Fibroblast of mammary gland (primary cell): ENCODE measurements around the gene SERINC2.

Experiments
- DNase-seq: peaks from one replicate; pipeline ENCODE4 v3.0.0-alpha.2; 2010; ENCODE audit warnings: low read depth
- H3K4me3 ChIP-seq: 2 replicates; pipeline ENCODE4 v1.5.1; 2011; ENCODE audit warnings: low read depth, mild to moderate bottlenecking, low read length, moderate library complexity; ENCODE audit not compliant: control insufficient read depth
- TF ChIP-seq, protein P1 (sequence below): conservative IDR thresholded peaks from 2 replicates; pipeline ENCODE4 v1.5.1; 2011; ENCODE audit warnings: low read depth, low read length, inconsistent platforms; ENCODE audit not compliant: control insufficient read depth, insufficient read depth

Gene SERINC2

DNA sequence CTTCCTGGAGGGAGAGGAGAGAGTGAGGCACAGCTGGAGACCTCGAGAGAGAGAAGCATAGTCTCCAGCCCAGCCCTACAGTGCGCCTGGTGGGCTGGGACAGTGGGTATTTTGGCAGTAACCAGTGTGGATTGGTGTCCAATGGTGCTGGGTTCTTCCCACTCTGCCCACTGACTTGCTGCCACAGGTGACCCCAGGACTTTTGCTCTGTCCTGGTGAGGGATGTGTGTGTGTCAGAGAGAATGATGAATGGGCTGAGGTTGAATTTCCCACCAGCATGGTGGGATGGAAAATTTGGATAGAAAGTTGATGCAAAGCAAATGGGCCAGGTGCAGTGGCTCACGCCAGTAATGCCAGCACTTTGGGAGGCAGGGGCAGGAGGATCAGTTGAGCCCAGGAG is 26.3 kb downstream of the SERINC2 start:
- TF ChIP-seq, protein P1, sequence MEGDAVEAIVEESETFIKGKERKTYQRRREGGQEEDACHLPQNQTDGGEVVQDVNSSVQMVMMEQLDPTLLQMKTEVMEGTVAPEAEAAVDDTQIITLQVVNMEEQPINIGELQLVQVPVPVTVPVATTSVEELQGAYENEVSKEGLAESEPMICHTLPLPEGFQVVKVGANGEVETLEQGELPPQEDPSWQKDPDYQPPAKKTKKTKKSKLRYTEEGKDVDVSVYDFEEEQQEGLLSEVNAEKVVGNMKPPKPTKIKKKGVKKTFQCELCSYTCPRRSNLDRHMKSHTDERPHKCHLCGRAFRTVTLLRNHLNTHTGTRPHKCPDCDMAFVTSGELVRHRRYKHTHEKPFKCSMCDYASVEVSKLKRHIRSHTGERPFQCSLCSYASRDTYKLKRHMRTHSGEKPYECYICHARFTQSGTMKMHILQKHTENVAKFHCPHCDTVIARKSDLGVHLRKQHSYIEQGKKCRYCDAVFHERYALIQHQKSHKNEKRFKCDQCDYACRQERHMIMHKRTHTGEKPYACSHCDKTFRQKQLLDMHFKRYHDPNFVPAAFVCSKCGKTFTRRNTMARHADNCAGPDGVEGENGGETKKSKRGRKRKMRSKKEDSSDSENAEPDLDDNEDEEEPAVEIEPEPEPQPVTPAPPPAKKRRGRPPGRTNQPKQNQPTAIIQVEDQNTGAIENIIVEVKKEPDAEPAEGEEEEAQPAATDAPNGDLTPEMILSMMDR, result no peak
- no peak for DNase-seq
- H3K4me3 ChIP-seq, result no peak overlapping the region

DNA sequence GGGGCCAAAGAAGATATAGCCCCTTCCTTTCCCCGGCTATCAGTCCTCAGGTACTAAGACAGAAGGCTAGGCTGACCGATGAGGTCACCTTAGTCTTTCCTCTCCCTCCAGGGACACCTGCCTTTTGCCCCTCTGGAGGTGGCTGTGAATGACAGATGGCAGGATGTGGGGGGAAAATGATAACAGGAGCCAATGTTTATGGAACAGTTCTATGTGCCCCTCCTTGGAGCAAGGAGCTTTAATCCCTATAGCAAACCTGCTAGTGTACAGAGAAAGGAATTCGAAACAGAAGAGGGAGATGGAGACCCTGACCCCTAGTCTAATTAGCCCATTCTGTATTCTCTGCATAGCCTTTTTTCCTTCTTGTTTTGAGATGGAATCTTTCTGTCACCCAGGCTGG is 28.1 kb downstream of the SERINC2 start:
- TF ChIP-seq, protein P1, result no peak
- no peak overlapping the region for H3K4me3 ChIP-seq
- no peak for DNase-seq

DNA sequence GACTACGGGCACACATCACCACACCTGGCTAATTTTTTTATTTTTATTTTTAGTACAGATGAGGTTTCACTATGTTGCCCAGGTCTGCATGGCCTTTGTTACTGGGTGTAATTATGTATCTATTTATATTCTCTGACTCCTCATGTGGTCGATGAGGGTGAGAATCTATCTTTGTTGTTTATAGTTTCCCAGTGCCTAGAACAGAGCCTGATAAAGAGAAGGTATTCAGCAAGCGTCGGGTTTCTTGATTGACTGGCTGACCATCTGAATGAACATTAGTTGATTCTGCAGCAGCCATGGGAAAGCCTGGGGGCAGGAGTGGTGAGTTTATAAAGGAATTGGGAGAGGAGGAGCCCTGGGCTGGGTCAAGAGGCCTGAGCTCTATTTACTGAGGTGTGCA is 28.5 kb downstream of the SERINC2 start:
- TF ChIP-seq, protein P1, result no peak
- no peak for DNase-seq
- H3K4me3 ChIP-seq, result no peak overlapping the region

DNA sequence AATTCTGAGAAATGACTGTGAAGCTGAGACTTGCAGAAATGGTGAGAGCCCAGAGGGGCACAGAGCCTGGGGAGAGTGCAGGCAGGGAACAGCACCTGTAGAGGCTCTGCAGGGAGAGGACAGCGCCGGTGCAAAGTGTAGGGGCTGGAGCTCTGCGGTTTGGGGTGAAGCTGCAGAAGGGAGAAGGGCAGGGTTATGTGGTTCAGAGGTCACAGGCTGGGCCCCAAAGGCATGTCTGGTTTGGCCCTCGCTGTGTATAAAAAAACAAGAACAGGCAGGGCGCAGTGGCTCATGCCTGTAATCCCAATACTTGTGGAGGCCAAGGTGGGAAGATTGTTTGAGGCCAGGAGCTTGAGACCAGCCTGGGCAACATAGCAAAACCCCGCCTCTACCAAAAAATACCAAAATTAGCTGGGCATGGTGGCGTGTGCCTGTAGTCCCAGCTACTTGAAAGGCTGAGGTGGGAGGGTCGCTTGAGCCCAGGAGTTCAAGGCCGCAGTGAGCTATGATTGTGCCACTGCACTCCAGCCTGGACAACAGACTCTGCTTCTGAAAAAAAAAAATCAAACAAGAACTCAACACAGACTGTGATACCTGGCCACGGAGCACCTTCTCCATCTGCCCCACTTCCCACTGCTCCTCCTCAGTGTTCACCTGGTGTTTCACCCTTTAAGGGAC is 29.1 kb downstream of the SERINC2 start:
- TF ChIP-seq, protein P1, result no peak
- no peak overlapping the region for H3K4me3 ChIP-seq
- no peak for DNase-seq

DNA sequence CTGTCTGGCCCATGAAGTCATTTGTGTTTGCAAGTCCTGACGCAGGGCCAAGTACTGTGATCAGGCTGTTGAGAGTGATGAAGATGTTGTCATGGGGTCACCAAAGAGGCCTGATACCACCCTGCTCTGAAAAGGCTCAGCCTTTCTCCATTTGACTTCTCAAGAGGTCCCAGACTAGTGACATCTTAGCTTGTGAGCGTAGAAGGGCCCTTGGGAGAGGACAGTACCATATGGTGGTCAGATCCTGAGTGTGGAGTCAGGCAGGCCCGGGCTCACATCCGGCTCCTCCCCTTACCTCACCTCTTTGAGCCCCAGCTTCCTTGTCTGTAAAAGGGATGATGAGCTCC is 29.6 kb downstream of the SERINC2 start:
- no peak for DNase-seq
- H3K4me3 ChIP-seq, result no peak overlapping the region
- TF ChIP-seq, protein P1, result no peak

DNA sequence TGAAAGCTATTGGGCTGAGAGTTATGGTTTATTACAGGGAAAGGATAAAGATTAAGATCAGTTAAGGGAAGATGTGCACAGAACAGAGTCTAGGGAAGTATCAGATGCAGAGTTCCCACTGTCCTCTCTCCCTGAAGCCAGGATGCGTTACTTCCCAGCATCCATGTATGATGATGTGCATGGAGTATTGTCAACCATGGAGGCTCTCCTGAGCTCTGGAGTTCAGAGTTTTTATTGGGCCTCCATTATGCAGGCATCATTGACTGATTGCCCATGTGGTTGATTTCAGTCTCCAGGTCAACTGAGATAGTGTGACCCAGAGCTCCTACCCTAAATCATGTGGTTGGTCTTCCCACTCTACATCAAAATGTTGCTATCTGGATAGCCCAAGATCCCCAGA is 30.7 kb downstream of the SERINC2 start:
- no peak for DNase-seq
- TF ChIP-seq, protein P1, result no peak
- H3K4me3 ChIP-seq, result no peak overlapping the region
